ENCODE results near the gene KRT76. TPM values are rescaled to one million over a fixed set of nuclear protein-coding genes. Genes with fewer than 3 reads are reported as not detected.

Gene KRT76
- polyA plus RNA-seq, 1 of the 3 experiments (the other 2 are of a cell fraction): not detected

DNA sequence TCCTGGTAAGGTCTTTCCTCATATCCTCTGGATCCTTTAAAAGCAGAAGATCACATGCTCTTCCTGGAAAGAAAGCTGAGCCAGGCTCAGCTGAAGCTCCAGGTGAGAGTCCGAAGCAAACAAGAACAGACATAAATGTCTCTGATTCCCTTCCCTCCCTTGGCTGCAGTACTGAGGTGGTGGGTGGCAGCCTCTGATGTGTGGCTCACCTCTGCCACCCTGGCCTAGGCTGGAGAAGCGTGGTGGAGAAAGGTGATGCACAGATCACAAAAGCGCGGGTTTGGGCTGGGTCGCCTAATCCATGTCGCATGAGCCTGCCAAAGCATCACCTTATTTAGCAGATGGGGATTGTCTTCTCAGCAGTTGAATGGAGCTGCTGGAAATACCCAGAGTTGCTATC, 2.8 kb upstream of the KRT76 start:
- Histone ChIP-seq H3K4me1 (ENCODE audit: control insufficient read depth in 1 of 2, insufficient read depth in 2 of 2, low read depth in 1 of 2, low read length in 1 of 2) (no peaks in the 10 kb centered on the region), H3K79me2 (ENCODE audit: insufficient read depth) (no peaks in the 10 kb centered on the region), H3K4me2 (no peak overlapping the region), H3K27ac (ENCODE audit: low read depth in 2 of 2, low read length in 1 of 2) (no peak overlapping the region), H3K36me3 (replicated peaks in 1 of 2; ENCODE audit: control insufficient read depth in 1 of 2, insufficient read depth in 2 of 2, low read length in 1 of 2) (no peaks in the 10 kb centered on the region), H3F3A (replicated peaks; ENCODE audit: insufficient read depth) (no peaks in the 10 kb centered on the region), H3K4me3 (ENCODE audit: low read depth in 2 of 2, low read length in 1 of 2) (no peak overlapping the region), H3K27me3 (ENCODE audit: insufficient read depth) (peaks cover 25% of the 10 kb centered on the region; the same call in 1 of the 2 replicates), H4K20me1 (ENCODE audit: insufficient read depth) (no peaks in the 10 kb centered on the region), H3K9ac (no peak overlapping the region), H3K9me3 (no peaks in the 10 kb centered on the region), H3K9me2 (no peaks in the 10 kb centered on the region), H2AFZ (ENCODE audit: low read depth) (no peak overlapping the region)
- TF ChIP-seq SMC3 (IDR thresholded peaks at IDR 0.05; ENCODE audit: low read depth, low read length): no peak
- no peak for TF ChIP-seq MEF2A (IDR thresholded peaks at IDR 0.05; ENCODE audit: borderline replicate concordance, low read depth)
- TF ChIP-seq GABPA (IDR thresholded peaks at IDR 0.05; ENCODE audit: low read depth): no peak
- TF ChIP-seq, protein P1, sequence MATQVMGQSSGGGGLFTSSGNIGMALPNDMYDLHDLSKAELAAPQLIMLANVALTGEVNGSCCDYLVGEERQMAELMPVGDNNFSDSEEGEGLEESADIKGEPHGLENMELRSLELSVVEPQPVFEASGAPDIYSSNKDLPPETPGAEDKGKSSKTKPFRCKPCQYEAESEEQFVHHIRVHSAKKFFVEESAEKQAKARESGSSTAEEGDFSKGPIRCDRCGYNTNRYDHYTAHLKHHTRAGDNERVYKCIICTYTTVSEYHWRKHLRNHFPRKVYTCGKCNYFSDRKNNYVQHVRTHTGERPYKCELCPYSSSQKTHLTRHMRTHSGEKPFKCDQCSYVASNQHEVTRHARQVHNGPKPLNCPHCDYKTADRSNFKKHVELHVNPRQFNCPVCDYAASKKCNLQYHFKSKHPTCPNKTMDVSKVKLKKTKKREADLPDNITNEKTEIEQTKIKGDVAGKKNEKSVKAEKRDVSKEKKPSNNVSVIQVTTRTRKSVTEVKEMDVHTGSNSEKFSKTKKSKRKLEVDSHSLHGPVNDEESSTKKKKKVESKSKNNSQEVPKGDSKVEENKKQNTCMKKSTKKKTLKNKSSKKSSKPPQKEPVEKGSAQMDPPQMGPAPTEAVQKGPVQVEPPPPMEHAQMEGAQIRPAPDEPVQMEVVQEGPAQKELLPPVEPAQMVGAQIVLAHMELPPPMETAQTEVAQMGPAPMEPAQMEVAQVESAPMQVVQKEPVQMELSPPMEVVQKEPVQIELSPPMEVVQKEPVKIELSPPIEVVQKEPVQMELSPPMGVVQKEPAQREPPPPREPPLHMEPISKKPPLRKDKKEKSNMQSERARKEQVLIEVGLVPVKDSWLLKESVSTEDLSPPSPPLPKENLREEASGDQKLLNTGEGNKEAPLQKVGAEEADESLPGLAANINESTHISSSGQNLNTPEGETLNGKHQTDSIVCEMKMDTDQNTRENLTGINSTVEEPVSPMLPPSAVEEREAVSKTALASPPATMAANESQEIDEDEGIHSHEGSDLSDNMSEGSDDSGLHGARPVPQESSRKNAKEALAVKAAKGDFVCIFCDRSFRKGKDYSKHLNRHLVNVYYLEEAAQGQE (IDR thresholded peaks at IDR 0.05; ENCODE audit: low read depth, low read length): no peak
- TF ChIP-seq FOSL2 (IDR thresholded peaks at IDR 0.05; ENCODE audit: borderline replicate concordance, low read depth): no peak
- no peak for TF ChIP-seq FOXM1 (IDR thresholded peaks at IDR 0.05; ENCODE audit: low read depth)
- TF ChIP-seq NRF1 (IDR thresholded peaks at IDR 0.05; ENCODE audit: low read depth, low read length): no peak
- TF ChIP-seq, protein P2, sequence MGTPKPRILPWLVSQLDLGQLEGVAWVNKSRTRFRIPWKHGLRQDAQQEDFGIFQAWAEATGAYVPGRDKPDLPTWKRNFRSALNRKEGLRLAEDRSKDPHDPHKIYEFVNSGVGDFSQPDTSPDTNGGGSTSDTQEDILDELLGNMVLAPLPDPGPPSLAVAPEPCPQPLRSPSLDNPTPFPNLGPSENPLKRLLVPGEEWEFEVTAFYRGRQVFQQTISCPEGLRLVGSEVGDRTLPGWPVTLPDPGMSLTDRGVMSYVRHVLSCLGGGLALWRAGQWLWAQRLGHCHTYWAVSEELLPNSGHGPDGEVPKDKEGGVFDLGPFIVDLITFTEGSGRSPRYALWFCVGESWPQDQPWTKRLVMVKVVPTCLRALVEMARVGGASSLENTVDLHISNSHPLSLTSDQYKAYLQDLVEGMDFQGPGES (IDR thresholded peaks at IDR 0.05; ENCODE audit: low read depth, low read length): no peak
- no peak for TF ChIP-seq RXRA (IDR thresholded peaks at IDR 0.05; ENCODE audit: borderline replicate concordance, low read depth)
- TF ChIP-seq RCOR1 (IDR thresholded peaks at IDR 0.05; ENCODE audit: low read length): no peak
- TF ChIP-seq, protein P3, sequence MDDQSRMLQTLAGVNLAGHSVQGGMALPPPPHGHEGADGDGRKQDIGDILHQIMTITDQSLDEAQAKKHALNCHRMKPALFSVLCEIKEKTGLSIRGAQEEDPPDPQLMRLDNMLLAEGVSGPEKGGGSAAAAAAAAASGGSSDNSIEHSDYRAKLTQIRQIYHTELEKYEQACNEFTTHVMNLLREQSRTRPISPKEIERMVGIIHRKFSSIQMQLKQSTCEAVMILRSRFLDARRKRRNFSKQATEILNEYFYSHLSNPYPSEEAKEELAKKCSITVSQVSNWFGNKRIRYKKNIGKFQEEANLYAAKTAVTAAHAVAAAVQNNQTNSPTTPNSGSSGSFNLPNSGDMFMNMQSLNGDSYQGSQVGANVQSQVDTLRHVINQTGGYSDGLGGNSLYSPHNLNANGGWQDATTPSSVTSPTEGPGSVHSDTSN (IDR thresholded peaks at IDR 0.05): no peak
- TF ChIP-seq GATA2 (CRISPR knock-in tag; IDR thresholded peaks at IDR 0.05): no peak
- TF ChIP-seq POLR2AphosphoS5 (IDR thresholded peaks at IDR 0.05; ENCODE audit: low read depth, low read length): no peak
- TF ChIP-seq RFX5 (IDR thresholded peaks at IDR 0.05; ENCODE audit: low read length): no peak
- TF ChIP-seq, protein P4, sequence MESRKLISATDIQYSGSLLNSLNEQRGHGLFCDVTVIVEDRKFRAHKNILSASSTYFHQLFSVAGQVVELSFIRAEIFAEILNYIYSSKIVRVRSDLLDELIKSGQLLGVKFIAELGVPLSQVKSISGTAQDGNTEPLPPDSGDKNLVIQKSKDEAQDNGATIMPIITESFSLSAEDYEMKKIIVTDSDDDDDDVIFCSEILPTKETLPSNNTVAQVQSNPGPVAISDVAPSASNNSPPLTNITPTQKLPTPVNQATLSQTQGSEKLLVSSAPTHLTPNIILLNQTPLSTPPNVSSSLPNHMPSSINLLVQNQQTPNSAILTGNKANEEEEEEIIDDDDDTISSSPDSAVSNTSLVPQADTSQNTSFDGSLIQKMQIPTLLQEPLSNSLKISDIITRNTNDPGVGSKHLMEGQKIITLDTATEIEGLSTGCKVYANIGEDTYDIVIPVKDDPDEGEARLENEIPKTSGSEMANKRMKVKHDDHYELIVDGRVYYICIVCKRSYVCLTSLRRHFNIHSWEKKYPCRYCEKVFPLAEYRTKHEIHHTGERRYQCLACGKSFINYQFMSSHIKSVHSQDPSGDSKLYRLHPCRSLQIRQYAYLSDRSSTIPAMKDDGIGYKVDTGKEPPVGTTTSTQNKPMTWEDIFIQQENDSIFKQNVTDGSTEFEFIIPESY (IDR thresholded peaks at IDR 0.05; ENCODE audit: borderline replicate concordance, low read depth): no peak
- no peak for TF ChIP-seq TCF12 (IDR thresholded peaks at IDR 0.05)
- TF ChIP-seq EP300 (IDR thresholded peaks at IDR 0.05; ENCODE audit: borderline replicate concordance in 1 of 2, low read depth in 1 of 2, low read length in 1 of 2): no peak
- no peak for TF ChIP-seq CHD2 (IDR thresholded peaks at IDR 0.05; ENCODE audit: low read length, partially characterized antibody)
- TF ChIP-seq, protein P5, sequence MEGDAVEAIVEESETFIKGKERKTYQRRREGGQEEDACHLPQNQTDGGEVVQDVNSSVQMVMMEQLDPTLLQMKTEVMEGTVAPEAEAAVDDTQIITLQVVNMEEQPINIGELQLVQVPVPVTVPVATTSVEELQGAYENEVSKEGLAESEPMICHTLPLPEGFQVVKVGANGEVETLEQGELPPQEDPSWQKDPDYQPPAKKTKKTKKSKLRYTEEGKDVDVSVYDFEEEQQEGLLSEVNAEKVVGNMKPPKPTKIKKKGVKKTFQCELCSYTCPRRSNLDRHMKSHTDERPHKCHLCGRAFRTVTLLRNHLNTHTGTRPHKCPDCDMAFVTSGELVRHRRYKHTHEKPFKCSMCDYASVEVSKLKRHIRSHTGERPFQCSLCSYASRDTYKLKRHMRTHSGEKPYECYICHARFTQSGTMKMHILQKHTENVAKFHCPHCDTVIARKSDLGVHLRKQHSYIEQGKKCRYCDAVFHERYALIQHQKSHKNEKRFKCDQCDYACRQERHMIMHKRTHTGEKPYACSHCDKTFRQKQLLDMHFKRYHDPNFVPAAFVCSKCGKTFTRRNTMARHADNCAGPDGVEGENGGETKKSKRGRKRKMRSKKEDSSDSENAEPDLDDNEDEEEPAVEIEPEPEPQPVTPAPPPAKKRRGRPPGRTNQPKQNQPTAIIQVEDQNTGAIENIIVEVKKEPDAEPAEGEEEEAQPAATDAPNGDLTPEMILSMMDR (IDR thresholded peaks at IDR 0.05): no peak
- ChIA-PET POLR2A (no interaction called here), CTCF (no interaction called here)
- DNase-seq: no peak
- 88% methylated on average over 5 of the region's 6 CpGs for WGBS (ENCODE audit: low lambda C conversion rate)

Measured in SK-N-SH (cell line).